Lower lobe of right lung (tissue), 2 donors: Measurements from ENCODE around the gene HK2. TPM values are rescaled to one million over a fixed set of nuclear protein-coding genes. Genes with fewer than 3 reads are reported as not detected.
"Not testable (repeated sequence)": the region's sequence is repeated elsewhere in the genome, so short reads cannot be mapped to it uniquely, and the experiment has no call there.

Experiments used
- ATAC-seq, 2 donors: fragments of 200-7000 bp; cut with Tn5 transposase; one replicate each; pipeline ENCODE4 v1.9.1; 2020 to 2022; ENCODE audit warnings: mild to moderate bottlenecking in 2 of 2, moderate library complexity in 2 of 2
- DNase-seq: peaks from one replicate; pipeline ENCODE4 v3.0.0-alpha.2; 2020
- H3K27ac ChIP-seq: fragments of 200-600 bp; one replicate; pipeline ENCODE4 v1.8.0; 2022
- H3K27me3 ChIP-seq: fragments of 200-600 bp; one replicate; pipeline ENCODE4 v1.8.0; 2022; ENCODE audit warnings: low read depth
- H3K36me3 ChIP-seq: fragments of 200-600 bp; one replicate; pipeline ENCODE4 v1.8.0; 2022; ENCODE audit warnings: mild to moderate bottlenecking
- H3K4me1 ChIP-seq: fragments of 200-600 bp; one replicate; pipeline ENCODE4 v1.8.0; 2022
- H3K4me3 ChIP-seq: fragments of 200-600 bp; one replicate; pipeline ENCODE4 v1.8.0; 2022; ENCODE audit warnings: mild to moderate bottlenecking
- H3K9me3 ChIP-seq: fragments of 200-600 bp; one replicate; pipeline ENCODE4 v1.8.0; 2022
- intact Hi-C: fragments of 100-400 bp; cut with DNase I; formaldehyde crosslinking; loops from one replicate; pipeline ENCODE4 v1.11.0; 2022
- total RNA-seq: library from RNA; stranded (reverse); fragmentation: NEBNext Ultra II Directional; extraction: Animal tissue kit (Norgen Biotek cat#: 25700); gene quantifications from one replicate; pipeline ENCODE4 v1.2.1, GENCODE V29; 2021
- TF ChIP-seq, protein P1 (sequence below): fragments of 200-600 bp; IDR thresholded peaks from one replicate; pipeline ENCODE4 v1.8.0; 2022; ENCODE audit warnings: antibody characterized with exemption, mild to moderate bottlenecking
- donor health status: DM: no; HTN: yes; CAD: no; lungs with severe emphysema.

HK2 gene
- total RNA-seq, 1 donor from 2014 or later: 86.7 TPM

- Histone ChIP-seq H3K27ac (peak overlapping the region; percentile 25), H3K4me1 (peaks cover 83% of the 10 kb centered on the region), H3K27me3 (no peaks in the 10 kb centered on the region), H3K9me3 (no peaks in the 10 kb centered on the region), H3K36me3 (peaks cover 6% of the 10 kb centered on the region), H3K4me3 (no peak overlapping the region)
- intact Hi-C loops: no loop called here
- DNase-seq: no peak
- ATAC-seq: no peak
- TF ChIP-seq, protein P1, sequence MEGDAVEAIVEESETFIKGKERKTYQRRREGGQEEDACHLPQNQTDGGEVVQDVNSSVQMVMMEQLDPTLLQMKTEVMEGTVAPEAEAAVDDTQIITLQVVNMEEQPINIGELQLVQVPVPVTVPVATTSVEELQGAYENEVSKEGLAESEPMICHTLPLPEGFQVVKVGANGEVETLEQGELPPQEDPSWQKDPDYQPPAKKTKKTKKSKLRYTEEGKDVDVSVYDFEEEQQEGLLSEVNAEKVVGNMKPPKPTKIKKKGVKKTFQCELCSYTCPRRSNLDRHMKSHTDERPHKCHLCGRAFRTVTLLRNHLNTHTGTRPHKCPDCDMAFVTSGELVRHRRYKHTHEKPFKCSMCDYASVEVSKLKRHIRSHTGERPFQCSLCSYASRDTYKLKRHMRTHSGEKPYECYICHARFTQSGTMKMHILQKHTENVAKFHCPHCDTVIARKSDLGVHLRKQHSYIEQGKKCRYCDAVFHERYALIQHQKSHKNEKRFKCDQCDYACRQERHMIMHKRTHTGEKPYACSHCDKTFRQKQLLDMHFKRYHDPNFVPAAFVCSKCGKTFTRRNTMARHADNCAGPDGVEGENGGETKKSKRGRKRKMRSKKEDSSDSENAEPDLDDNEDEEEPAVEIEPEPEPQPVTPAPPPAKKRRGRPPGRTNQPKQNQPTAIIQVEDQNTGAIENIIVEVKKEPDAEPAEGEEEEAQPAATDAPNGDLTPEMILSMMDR: no peak
These were observed 17.3 kb downstream of the HK2 start for GRCh38 chr2:74851191-74851566.

GRCh38 chr2:74853360-74853759 lies 19.4 kb downstream of the HK2 start:
- peaks cover 82% of the 10 kb centered on the region for H3K4me1 ChIP-seq
- intact Hi-C loops: not testable (repeated sequence)

DNA sequence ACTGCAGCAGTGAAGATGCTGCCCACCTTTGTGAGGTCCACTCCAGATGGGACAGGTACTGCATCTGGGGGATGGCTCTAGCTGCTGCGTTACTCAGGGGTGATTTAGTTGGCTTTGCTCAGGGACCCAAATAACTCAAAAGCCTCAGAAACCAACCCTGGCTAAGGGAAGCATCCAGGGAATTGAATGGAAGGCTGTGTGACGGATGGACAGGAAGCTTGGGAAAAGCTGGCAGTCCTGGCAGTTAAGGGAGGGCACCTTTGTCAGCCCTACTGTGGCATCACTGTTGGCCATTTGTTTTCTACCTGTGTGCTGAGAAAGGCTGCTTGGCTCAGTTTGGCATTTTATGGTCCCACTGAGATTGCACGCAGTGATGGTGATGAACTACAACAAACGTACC lies 20.5 kb downstream of the HK2 start:
- no peak for ATAC-seq
- intact Hi-C loops: no loop called here
- TF ChIP-seq, protein P1: no peak
- Histone ChIP-seq H3K4me1 (peaks cover 77% of the 10 kb centered on the region), H3K4me3 (no peak overlapping the region), H3K27ac (no peak overlapping the region), H3K27me3 (no peaks in the 10 kb centered on the region), H3K36me3 (peaks cover 6% of the 10 kb centered on the region), H3K9me3 (no peaks in the 10 kb centered on the region)
- DNase-seq: no peak

More at GRCh38 chr2:74853360-74853759, 19.4 kb downstream of the HK2 start:
- H3K4me3 ChIP-seq, DNase-seq, ATAC-seq, H3K9me3 ChIP-seq, H3K27me3 ChIP-seq, H3K27ac ChIP-seq, H3K36me3 ChIP-seq: not testable (repeated sequence)

GRCh38 chr2:74855114-74855707 lies 21.3 kb downstream of the HK2 start:
- peaks cover 70% of the 10 kb centered on the region for H3K4me1 ChIP-seq
- H3K27ac ChIP-seq, H3K27me3 ChIP-seq, H3K4me3 ChIP-seq, intact Hi-C loops, H3K9me3 ChIP-seq, ATAC-seq, DNase-seq, H3K36me3 ChIP-seq: not testable (repeated sequence)

DNA sequence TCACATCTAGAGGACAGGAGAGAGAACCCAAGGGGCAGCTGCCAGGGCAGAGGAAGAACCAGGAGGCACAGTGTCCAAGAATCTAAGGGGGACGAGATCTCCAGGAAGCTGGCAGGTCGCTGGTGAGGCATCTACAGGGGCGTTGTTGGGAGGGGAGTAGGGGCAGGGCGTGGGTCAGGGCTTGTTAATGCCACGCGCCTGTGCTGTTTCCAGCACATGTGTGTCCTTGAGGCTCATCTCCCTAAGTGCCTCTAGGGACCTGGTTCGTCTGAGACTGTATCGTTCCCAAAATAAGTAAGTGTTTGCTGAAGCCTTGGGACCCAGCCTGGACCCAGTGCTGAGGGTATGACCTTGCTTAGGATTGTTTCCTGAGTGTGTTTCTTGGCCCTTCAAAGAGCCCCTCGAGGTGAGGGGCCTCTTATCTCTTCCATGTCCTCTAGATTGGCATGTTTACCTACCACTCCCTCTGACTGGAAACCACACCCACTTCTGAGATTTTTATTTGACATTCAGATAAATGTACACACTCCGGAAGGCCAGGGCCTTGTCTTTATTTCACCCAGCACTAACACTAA lies 22.2 kb downstream of the HK2 start:
- TF ChIP-seq, protein P1: no peak
- Histone ChIP-seq H3K4me3 (no peak overlapping the region), H3K27me3 (no peaks in the 10 kb centered on the region), H3K36me3 (peaks cover 6% of the 10 kb centered on the region), H3K4me1 (peaks cover 70% of the 10 kb centered on the region), H3K9me3 (no peaks in the 10 kb centered on the region), H3K27ac (peak overlapping the region; percentile 29)
- ATAC-seq (peak; percentile 93 to 96), DNase-seq (peak; percentile 75)
- intact Hi-C loops: no loop called here

DNA sequence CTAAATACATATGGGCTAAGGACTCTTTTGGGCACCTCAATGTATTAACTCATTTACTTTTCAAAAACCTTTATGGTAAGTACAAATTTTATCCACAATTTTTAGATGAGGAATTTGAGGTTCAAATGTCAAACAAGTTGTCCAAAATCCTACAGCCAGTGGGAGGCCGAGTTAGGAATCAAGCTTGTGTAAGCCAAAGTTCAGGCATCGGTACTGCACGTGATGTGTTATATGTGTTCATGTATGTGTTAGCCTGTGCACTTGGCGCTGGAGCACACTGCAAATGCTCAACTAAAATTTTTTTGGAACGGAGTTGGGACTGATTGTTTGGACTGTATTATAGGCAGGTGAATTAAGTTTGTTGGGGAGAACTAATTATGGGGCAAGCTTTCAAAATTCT lies 22.7 kb downstream of the HK2 start:
- peaks cover 67% of the 10 kb centered on the region for H3K4me1 ChIP-seq
- no peaks in the 10 kb centered on the region for H3K27me3 ChIP-seq
- intact Hi-C loops: no loop called here
- TF ChIP-seq, protein P1: no peak
- H3K9me3 ChIP-seq: no peaks in the 10 kb centered on the region
- ATAC-seq (peak; percentile 32 to 46), DNase-seq (no peak)
- no peak overlapping the region for H3K4me3 ChIP-seq
- peak overlapping the region; percentile 20 for H3K27ac ChIP-seq
- peaks cover 6% of the 10 kb centered on the region for H3K36me3 ChIP-seq
